WTC11 (cell line): Measurements from ENCODE around the gene HACD3. TPM values are rescaled to one million over a fixed set of nuclear protein-coding genes. Genes with fewer than 3 reads are reported as not detected.

Experiments
- ATAC-seq: fragments of 200-7000 bp; cut with Tn5 transposase; 2 replicates; pipeline ENCODE4 v1.10.0; 2021; ENCODE audit warnings: mild to moderate bottlenecking, moderate library complexity
- CTCF ChIA-PET: fragments of 300-600 bp; sonication (Branson Sonifier 250); formaldehyde crosslinking; loops from one replicate; lab custom pipeline; 2021; ENCODE audit warnings: antibody characterized with exemption; lab: Charles Lee
- POLR2A ChIA-PET: fragments of 350-600 bp; sonication (Branson Sonifier 250); formaldehyde crosslinking; loops from one replicate; lab custom pipeline; 2021; ENCODE audit warnings: antibody characterized with exemption; lab: Charles Lee
- DNase-seq: peaks from one replicate; pipeline ENCODE4 v3.0.0; 2021; ENCODE audit warnings: low spot score
- H3K27ac Mint-ChIP-seq: 2 replicates; pipeline ENCODE4 v1.8.0; 2021; ENCODE audit warnings: mixed read lengths
- H3K27me3 Mint-ChIP-seq: 2 replicates; pipeline ENCODE4 v1.8.0; 2021; ENCODE audit warnings: low read depth, mild to moderate bottlenecking, moderate library complexity, mixed read lengths
- H3K36me3 Mint-ChIP-seq: 2 replicates; pipeline ENCODE4 v1.8.0; 2021; ENCODE audit warnings: mixed read lengths
- H3K4me1 Mint-ChIP-seq: 2 replicates; pipeline ENCODE4 v1.8.0; 2022; ENCODE audit warnings: mixed read lengths
- H3K4me3 Mint-ChIP-seq: 2 replicates; pipeline ENCODE4 v1.8.0; 2021; ENCODE audit warnings: mild to moderate bottlenecking, moderate library complexity, mixed read lengths
- H3K9me3 Mint-ChIP-seq: 2 replicates; pipeline ENCODE4 v1.8.0; 2021; ENCODE audit warnings: mixed read lengths
- ATF3 ChIP-seq: sonication (generic); formaldehyde crosslinking; conservative IDR thresholded peaks from 2 replicates; pipeline ENCODE4 v1.8.1; 2022; ENCODE audit warnings: mild to moderate bottlenecking, missing genetic modification reagents
- CREB1 ChIP-seq: sonication (generic); formaldehyde crosslinking; IDR thresholded peaks from 2 replicates; pipeline ENCODE4 v1.8.0; 2023; ENCODE audit warnings: mild to moderate bottlenecking, missing genetic modification reagents
- E2F5 ChIP-seq: sonication (generic); formaldehyde crosslinking; IDR thresholded peaks from 2 replicates; pipeline ENCODE4 v1.8.1; 2022; ENCODE audit warnings: mild to moderate bottlenecking, moderate library complexity, missing genetic modification reagents
- ELF4 ChIP-seq: sonication (generic); formaldehyde crosslinking; IDR thresholded peaks from 2 replicates; pipeline ENCODE4 v1.8.1; 2022; ENCODE audit warnings: low read depth, mild to moderate bottlenecking, moderate library complexity, missing genetic modification reagents
- EMX1 ChIP-seq: fragments of 250-450 bp; sonication (Bioruptor Pico); IDR thresholded peaks from 2 replicates; pipeline ENCODE4 v1.8.0; 2021; ENCODE audit warnings: mild to moderate bottlenecking
- ETV6 ChIP-seq: sonication (generic); formaldehyde crosslinking; IDR thresholded peaks from 2 replicates; pipeline ENCODE4 v1.8.1; 2022; ENCODE audit warnings: mild to moderate bottlenecking, missing genetic modification reagents
- GTF2I ChIP-seq: fragments of 250-450 bp; sonication (Bioruptor Pico); conservative IDR thresholded peaks from 2 replicates; pipeline ENCODE4 v1.4.0; 2021; ENCODE audit warnings: mild to moderate bottlenecking
- IRF2 ChIP-seq: sonication (generic); formaldehyde crosslinking; IDR thresholded peaks from 2 replicates; pipeline ENCODE4 v1.8.0; 2022; ENCODE audit warnings: low read depth, missing genetic modification reagents, borderline replicate concordance
- JAZF1 ChIP-seq: fragments of 250-450 bp; sonication (Bioruptor Pico); IDR thresholded peaks from 2 replicates; pipeline ENCODE4 v1.9.0; 2021; ENCODE audit warnings: moderate library complexity, mild to moderate bottlenecking, inconsistent platforms
- NR1H2 ChIP-seq: sonication (generic); formaldehyde crosslinking; IDR thresholded peaks from 2 replicates; pipeline ENCODE4 v1.9.0; 2021; ENCODE audit warnings: mild to moderate bottlenecking, moderate library complexity, missing genetic modification reagents
- SMAD3 ChIP-seq: sonication (generic); formaldehyde crosslinking; IDR thresholded peaks from 2 replicates; pipeline ENCODE4 v1.8.0; 2022; ENCODE audit warnings: missing genetic modification reagents, mild to moderate bottlenecking, borderline replicate concordance
- SP1 ChIP-seq: sonication (generic); formaldehyde crosslinking; conservative IDR thresholded peaks from 2 replicates; pipeline ENCODE4 v1.8.1; 2022; ENCODE audit warnings: missing genetic modification reagents
- TCF7 ChIP-seq: sonication (generic); formaldehyde crosslinking; IDR thresholded peaks from 2 replicates; pipeline ENCODE4 v1.8.0; 2022; ENCODE audit warnings: mild to moderate bottlenecking, low read depth, missing genetic modification reagents, moderate library complexity
- ZNF232 ChIP-seq: sonication (generic); formaldehyde crosslinking; IDR thresholded peaks from 2 replicates; pipeline ENCODE4 v1.8.0; 2022; ENCODE audit warnings: mild to moderate bottlenecking, missing genetic modification reagents
- ZNF416 ChIP-seq: fragments of 250-450 bp; sonication (Bioruptor Pico); IDR thresholded peaks from 2 replicates; pipeline ENCODE4 v1.9.0; 2021; ENCODE audit warnings: mild to moderate bottlenecking, inconsistent platforms
- ZNF532 ChIP-seq: fragments of 250-450 bp; sonication (Bioruptor Pico); IDR thresholded peaks from 2 replicates; pipeline ENCODE4 v1.9.0; 2021; ENCODE audit warnings: mild to moderate bottlenecking, borderline replicate concordance
- total RNA-seq: library from RNA; stranded (reverse); gene quantifications from 3 replicates; pipeline ENCODE4 v1.2.3, GENCODE V29; 2021
- TF ChIP-seq, protein P1 (sequence below): sonication (generic); formaldehyde crosslinking; IDR thresholded peaks from 2 replicates; pipeline ENCODE4 v1.8.1; 2022; ENCODE audit warnings: low read depth, missing genetic modification reagents, borderline replicate concordance
- TF ChIP-seq, protein P2 (sequence below): sonication (generic); formaldehyde crosslinking; IDR thresholded peaks from 2 replicates; pipeline ENCODE4 v1.8.1; 2023; ENCODE audit warnings: mild to moderate bottlenecking, missing genetic modification reagents, moderate library complexity
- TF ChIP-seq, protein P3 (sequence below): sonication (generic); formaldehyde crosslinking; IDR thresholded peaks from 2 replicates; pipeline ENCODE4 v1.8.1; 2023; ENCODE audit warnings: mild to moderate bottlenecking, missing genetic modification reagents
- TF ChIP-seq, protein P4 (sequence below): fragments of 250-450 bp; sonication (Bioruptor Pico); IDR thresholded peaks from 2 replicates; pipeline ENCODE4 v1.9.0; 2021; ENCODE audit warnings: mild to moderate bottlenecking

The HACD3 gene
- total RNA-seq, 1 experiment from 2014 or later, result 95.9 TPM

GRCh38 chr15:65569728-65570127, 39.5 kb downstream of the HACD3 start:
- H3K4me1 Mint-ChIP-seq, result no peaks in the 10 kb centered on the region
- no peaks in the 10 kb centered on the region for H3K27me3 Mint-ChIP-seq
- no peak overlapping the region for H3K4me3 Mint-ChIP-seq
- H3K9me3 Mint-ChIP-seq, result peaks cover 10% of the 10 kb centered on the region
- ChIA-PET CTCF (no interaction called here), POLR2A (no interaction called here)
- TF ChIP-seq, protein P1, sequence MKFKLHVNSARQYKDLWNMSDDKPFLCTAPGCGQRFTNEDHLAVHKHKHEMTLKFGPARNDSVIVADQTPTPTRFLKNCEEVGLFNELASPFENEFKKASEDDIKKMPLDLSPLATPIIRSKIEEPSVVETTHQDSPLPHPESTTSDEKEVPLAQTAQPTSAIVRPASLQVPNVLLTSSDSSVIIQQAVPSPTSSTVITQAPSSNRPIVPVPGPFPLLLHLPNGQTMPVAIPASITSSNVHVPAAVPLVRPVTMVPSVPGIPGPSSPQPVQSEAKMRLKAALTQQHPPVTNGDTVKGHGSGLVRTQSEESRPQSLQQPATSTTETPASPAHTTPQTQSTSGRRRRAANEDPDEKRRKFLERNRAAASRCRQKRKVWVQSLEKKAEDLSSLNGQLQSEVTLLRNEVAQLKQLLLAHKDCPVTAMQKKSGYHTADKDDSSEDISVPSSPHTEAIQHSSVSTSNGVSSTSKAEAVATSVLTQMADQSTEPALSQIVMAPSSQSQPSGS (CRISPR knock-in tag), result no peak
- no peak for TF ChIP-seq IRF2 (CRISPR knock-in tag)
- TF ChIP-seq, protein P2, sequence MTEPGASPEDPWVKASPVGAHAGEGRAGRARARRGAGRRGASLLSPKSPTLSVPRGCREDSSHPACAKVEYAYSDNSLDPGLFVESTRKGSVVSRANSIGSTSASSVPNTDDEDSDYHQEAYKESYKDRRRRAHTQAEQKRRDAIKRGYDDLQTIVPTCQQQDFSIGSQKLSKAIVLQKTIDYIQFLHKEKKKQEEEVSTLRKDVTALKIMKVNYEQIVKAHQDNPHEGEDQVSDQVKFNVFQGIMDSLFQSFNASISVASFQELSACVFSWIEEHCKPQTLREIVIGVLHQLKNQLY (CRISPR knock-in tag), result no peak
- TF ChIP-seq EMX1 (CRISPR knock-in tag), result no peak
- TF ChIP-seq SMAD3 (CRISPR knock-in tag), result no peak
- TF ChIP-seq JAZF1 (CRISPR knock-in tag), result no peak
- no peak for TF ChIP-seq ETV6 (CRISPR knock-in tag)
- peaks cover 73% of the 10 kb centered on the region for H3K36me3 Mint-ChIP-seq
- no peak overlapping the region for H3K27ac Mint-ChIP-seq
- no peak for DNase-seq
- ATAC-seq, result no peak

DNA sequence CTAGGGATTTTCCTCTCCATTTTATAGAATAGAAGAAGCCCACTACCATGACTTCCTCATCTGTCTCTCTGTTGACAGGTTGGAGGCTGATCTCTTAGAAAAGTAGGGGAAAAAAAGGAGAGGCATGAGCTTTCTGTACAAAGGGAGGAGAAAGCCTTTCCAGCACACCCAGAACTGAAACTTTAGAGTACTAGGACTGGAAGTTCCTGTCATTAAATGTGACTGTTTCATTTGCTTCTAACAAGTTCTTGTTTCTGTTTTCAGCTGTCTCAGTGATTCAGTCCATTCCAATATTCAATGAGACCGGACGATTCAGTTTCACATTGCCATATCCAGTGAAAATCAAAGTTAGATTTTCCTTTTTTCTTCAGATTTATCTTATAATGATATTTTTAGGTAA, 41.7 kb downstream of the HACD3 start:
- H3K36me3 Mint-ChIP-seq, result peaks cover 51% of the 10 kb centered on the region

GRCh38 chr15:65576664-65577063, 46.4 kb downstream of the HACD3 start:
- ChIA-PET POLR2A (no interaction called here), CTCF (no interaction called here)
- DNase-seq (no peak), ATAC-seq (no peak)
- H3K27ac Mint-ChIP-seq, result no peak overlapping the region
- H3K27me3 Mint-ChIP-seq, result no peaks in the 10 kb centered on the region
- peaks cover 17% of the 10 kb centered on the region for H3K4me1 Mint-ChIP-seq
- no peak overlapping the region for H3K4me3 Mint-ChIP-seq
- H3K36me3 Mint-ChIP-seq, result peaks cover 33% of the 10 kb centered on the region
- no peaks in the 10 kb centered on the region for H3K9me3 Mint-ChIP-seq
- TF ChIP-seq ATF3 (CRISPR knock-in tag) (no peak), E2F5 (no peak), ZNF532 (no peak), ELF4 (CRISPR knock-in tag) (no peak), GTF2I (no peak), ZNF232 (CRISPR knock-in tag) (no peak)
- TF ChIP-seq, protein P3, sequence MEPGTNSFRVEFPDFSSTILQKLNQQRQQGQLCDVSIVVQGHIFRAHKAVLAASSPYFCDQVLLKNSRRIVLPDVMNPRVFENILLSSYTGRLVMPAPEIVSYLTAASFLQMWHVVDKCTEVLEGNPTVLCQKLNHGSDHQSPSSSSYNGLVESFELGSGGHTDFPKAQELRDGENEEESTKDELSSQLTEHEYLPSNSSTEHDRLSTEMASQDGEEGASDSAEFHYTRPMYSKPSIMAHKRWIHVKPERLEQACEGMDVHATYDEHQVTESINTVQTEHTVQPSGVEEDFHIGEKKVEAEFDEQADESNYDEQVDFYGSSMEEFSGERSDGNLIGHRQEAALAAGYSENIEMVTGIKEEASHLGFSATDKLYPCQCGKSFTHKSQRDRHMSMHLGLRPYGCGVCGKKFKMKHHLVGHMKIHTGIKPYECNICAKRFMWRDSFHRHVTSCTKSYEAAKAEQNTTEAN (CRISPR knock-in tag), result no peak

More for the DNA sequence above, 41.7 kb downstream of the HACD3 start:
- ATAC-seq (no peak), DNase-seq (no peak)
- Mint-ChIP-seq H3K9me3 (no peaks in the 10 kb centered on the region), H3K27me3 (no peaks in the 10 kb centered on the region), H3K27ac (no peak overlapping the region), H3K4me3 (no peak overlapping the region), H3K4me1 (no peaks in the 10 kb centered on the region)
- ChIA-PET POLR2A (no interaction called here), CTCF (no interaction called here)
- TF ChIP-seq GTF2I, result no peak
- TF ChIP-seq NR1H2, result no peak
- no peak for TF ChIP-seq TCF7 (CRISPR knock-in tag)
- no peak for TF ChIP-seq CREB1
- no peak for TF ChIP-seq ZNF416 (CRISPR knock-in tag)
- no peak for TF ChIP-seq ATF3 (CRISPR knock-in tag)
- TF ChIP-seq JAZF1 (CRISPR knock-in tag), result no peak
- TF ChIP-seq, protein P4, sequence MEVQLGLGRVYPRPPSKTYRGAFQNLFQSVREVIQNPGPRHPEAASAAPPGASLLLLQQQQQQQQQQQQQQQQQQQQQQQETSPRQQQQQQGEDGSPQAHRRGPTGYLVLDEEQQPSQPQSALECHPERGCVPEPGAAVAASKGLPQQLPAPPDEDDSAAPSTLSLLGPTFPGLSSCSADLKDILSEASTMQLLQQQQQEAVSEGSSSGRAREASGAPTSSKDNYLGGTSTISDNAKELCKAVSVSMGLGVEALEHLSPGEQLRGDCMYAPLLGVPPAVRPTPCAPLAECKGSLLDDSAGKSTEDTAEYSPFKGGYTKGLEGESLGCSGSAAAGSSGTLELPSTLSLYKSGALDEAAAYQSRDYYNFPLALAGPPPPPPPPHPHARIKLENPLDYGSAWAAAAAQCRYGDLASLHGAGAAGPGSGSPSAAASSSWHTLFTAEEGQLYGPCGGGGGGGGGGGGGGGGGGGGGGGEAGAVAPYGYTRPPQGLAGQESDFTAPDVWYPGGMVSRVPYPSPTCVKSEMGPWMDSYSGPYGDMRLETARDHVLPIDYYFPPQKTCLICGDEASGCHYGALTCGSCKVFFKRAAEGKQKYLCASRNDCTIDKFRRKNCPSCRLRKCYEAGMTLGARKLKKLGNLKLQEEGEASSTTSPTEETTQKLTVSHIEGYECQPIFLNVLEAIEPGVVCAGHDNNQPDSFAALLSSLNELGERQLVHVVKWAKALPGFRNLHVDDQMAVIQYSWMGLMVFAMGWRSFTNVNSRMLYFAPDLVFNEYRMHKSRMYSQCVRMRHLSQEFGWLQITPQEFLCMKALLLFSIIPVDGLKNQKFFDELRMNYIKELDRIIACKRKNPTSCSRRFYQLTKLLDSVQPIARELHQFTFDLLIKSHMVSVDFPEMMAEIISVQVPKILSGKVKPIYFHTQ (CRISPR knock-in tag), result no peak
- no peak for TF ChIP-seq SMAD3 (CRISPR knock-in tag)
- TF ChIP-seq SP1, result no peak
- TF ChIP-seq, all 79 proteins: peak for 0
